Stimulated activated naive CD8-positive, alpha-beta T cell treated with anti-CD3 and anti-CD28 coated beads, Interleukin-15, amount 100 ng/mL, for 72 hours (primary cell): ENCODE data around the gene SCAMP3.
A peak's percentile ranks its signal among the peaks of the same experiment; 100 is the strongest.

Source experiments
- ATAC-seq: fragments of 150-1000 bp; cut with Tn5 transposase; 2 replicates; pipeline ENCODE4 v1.10.0; 2021; ENCODE audit warnings: mild to moderate bottlenecking, moderate library complexity
- DNase-seq, 2 donors: peaks; one replicate each; pipeline ENCODE4 v3.0.0; 2021 to 2022
- H3K27ac Mint-ChIP-seq, 2 donors: one replicate each; pipeline ENCODE4 v1.8.0; 2022; ENCODE audit warnings: mild to moderate bottlenecking in 2 of 2, mixed read lengths in 2 of 2, moderate library complexity in 2 of 2
- H3K27me3 Mint-ChIP-seq: one replicate; pipeline ENCODE4 v1.8.0; 2022; ENCODE audit warnings: mixed read lengths
- H3K4me1 Mint-ChIP-seq: one replicate; pipeline ENCODE4 v1.8.0; 2022; ENCODE audit warnings: mild to moderate bottlenecking, mixed read lengths
- H3K4me3 Mint-ChIP-seq, 2 donors: one replicate each; pipeline ENCODE4 v1.8.0; 2022; ENCODE audit warnings: mild to moderate bottlenecking in 2 of 2, mixed read lengths in 2 of 2, moderate library complexity in 1 of 2
- H3K9me3 Mint-ChIP-seq, 2 donors: one replicate each; pipeline ENCODE4 v1.8.0; 2022; ENCODE audit warnings: mixed read lengths in 2 of 2

Gene SCAMP3

GRCh38 chr1:155261852-155262673 lies at the start of gene SCAMP3:
Gene SCAMP3 (minus strand): TSS chr1:155262360. CDS start chr1:155262151, 209 bp downstream.
- Mint-ChIP-seq H3K27ac (peak within 1 kb of the TSS; percentile 97), H3K27me3 (no peaks in the 10 kb centered on the region), H3K4me1 (peaks cover 39% of the 10 kb centered on the region), H3K9me3 (no peaks in the 10 kb centered on the region), H3K4me3 (peak within 1 kb of the TSS; percentile 91 to 98)
- ATAC-seq = peak; percentile 96
- peak; percentile 79 to 91 for DNase-seq

- ATAC-seq (no peak), DNase-seq (no peak)
- Mint-ChIP-seq H3K4me1 (peaks cover 41% of the 10 kb centered on the region), H3K4me3 (peak overlapping the region; percentile 98), H3K27me3 (no peaks in the 10 kb centered on the region), H3K27ac (peak overlapping the region; percentile 97 to 98), H3K9me3 (no peaks in the 10 kb centered on the region)
Measured at GRCh38 chr1:155309423-155310021, 47.4 kb upstream of the SCAMP3 start.

DNA sequence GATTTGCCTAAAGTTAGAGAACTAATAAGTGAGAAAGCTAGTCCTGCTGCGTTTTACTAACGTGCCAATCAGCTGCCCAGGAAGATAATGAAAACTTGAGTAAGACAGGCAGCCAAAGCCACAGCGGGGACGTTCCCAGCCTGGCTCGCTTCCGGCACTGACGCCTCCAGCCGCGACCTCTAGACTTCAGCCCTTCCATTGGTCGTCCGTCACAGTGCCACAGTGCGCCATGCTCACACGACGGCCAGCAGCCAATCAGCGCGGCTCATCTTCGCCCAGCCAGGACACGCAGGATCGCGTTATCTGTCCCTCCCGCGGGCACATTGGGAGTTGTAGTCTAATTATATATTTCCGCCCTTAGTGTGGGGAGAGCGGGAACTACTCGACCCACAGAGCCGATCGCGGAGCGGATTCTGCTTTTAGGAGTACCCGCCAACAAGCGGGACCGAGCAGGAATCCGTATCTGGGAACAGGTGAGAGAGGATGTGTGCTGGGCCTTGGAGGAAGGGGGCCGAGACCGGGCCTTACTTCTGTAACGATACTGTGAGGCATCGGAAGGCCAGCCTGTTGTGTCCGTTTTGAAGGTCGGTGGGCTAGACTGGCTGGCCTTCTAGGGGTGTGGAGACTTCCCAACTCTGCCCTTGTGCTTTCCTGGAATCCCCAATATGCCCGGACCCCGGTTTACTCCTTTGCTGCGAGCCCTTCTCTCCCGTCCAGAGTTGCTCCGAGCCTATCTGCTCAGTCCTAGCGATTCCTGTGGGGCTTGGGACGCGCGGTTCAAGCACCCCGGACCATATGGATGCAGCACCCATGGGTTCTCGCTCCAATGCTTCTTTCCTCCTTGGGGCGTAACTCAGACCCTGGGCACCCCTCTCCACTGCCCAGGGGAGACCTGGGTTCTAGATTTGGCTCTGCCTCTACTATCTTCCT lies 46.6 kb upstream of the SCAMP3 start, which contains the start of gene FDPS:
FDPS (plus strand) TSS at position 374 of the 930 bp plus-strand sequence. CDS start 924 bp downstream, outside the sequence.
- H3K27ac Mint-ChIP-seq = peak within 1 kb of the TSS; percentile 97 to 98
- peak within 1 kb of the TSS; percentile 98 for H3K4me3 Mint-ChIP-seq
- ATAC-seq (peak; percentile 99), DNase-seq (peak; percentile 95 to 98)
- peaks cover 41% of the 10 kb centered on the region for H3K4me1 Mint-ChIP-seq
- H3K9me3 Mint-ChIP-seq = no peaks in the 10 kb centered on the region
- no peaks in the 10 kb centered on the region for H3K27me3 Mint-ChIP-seq

GRCh38 chr1:155307247-155307740 lies 45.1 kb upstream of the SCAMP3 start:
- ATAC-seq (no peak), DNase-seq (no peak)
- no peaks in the 10 kb centered on the region for H3K9me3 Mint-ChIP-seq
- peaks cover 30% of the 10 kb centered on the region for H3K4me1 Mint-ChIP-seq
- H3K4me3 Mint-ChIP-seq = peak overlapping the region; percentile 17 to 98
- H3K27ac Mint-ChIP-seq = no peak overlapping the region
- no peaks in the 10 kb centered on the region for H3K27me3 Mint-ChIP-seq

- H3K9me3 Mint-ChIP-seq = no peaks in the 10 kb centered on the region
- no peak overlapping the region for H3K27ac Mint-ChIP-seq
- ATAC-seq = no peak
- no peaks in the 10 kb centered on the region for H3K27me3 Mint-ChIP-seq
- no peak for DNase-seq
- H3K4me1 Mint-ChIP-seq = peaks cover 16% of the 10 kb centered on the region
- H3K4me3 Mint-ChIP-seq = no peak overlapping the region
Measured at GRCh38 chr1:155305881-155306391, 43.8 kb upstream of the SCAMP3 start.

- Mint-ChIP-seq H3K27ac (no peak overlapping the region), H3K4me3 (no peak overlapping the region), H3K9me3 (no peaks in the 10 kb centered on the region), H3K27me3 (no peaks in the 10 kb centered on the region), H3K4me1 (peaks cover 3% of the 10 kb centered on the region)
- no peak for ATAC-seq
- DNase-seq = no peak
Measured at GRCh38 chr1:155304558-155305063, 42.5 kb upstream of the SCAMP3 start.

DNA sequence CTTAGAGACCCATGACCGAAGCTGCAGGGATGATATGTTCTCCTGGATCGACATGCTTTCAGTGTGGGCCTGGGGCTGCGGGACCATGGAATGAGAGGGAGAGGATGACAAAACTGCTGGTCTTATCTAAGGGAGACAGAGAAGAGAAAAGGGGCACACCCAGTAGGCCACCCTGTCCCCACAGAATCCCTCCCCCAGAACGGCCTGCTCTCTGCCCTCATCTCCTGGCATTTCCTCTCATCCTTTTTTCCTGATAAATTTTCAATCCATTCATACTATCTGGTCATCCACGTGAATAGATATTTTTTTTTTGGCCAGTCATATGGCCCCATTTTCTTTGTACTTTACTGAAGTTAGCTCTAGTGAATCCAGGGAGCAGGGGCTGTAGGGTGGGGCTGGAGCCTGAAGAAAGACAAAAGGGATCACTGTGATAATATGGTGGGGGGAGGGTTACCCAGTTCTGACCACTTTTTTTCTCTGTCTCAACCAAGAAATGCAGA lies 39.2 kb upstream of the SCAMP3 start, which contains the start of gene PKLR:
PKLR (minus strand) TSS at position 97 of the 500 bp plus-strand sequence; CDS start at position 54, 43 bp downstream.
- no peak for DNase-seq
- Mint-ChIP-seq H3K4me1 (no peaks in the 10 kb centered on the region), H3K27me3 (peaks cover 13% of the 10 kb centered on the region), H3K4me3 (no peak within 1 kb of the TSS), H3K27ac (no peak within 1 kb of the TSS), H3K9me3 (no peaks in the 10 kb centered on the region)
- no peak for ATAC-seq

- Mint-ChIP-seq H3K4me1 (no peaks in the 10 kb centered on the region), H3K27ac (no peak overlapping the region), H3K4me3 (no peak overlapping the region), H3K27me3 (peaks cover 20% of the 10 kb centered on the region), H3K9me3 (no peaks in the 10 kb centered on the region)
- ATAC-seq (no peak), DNase-seq (no peak)
Measured at GRCh38 chr1:155300553-155301329, 38.6 kb upstream of the SCAMP3 start.

DNA sequence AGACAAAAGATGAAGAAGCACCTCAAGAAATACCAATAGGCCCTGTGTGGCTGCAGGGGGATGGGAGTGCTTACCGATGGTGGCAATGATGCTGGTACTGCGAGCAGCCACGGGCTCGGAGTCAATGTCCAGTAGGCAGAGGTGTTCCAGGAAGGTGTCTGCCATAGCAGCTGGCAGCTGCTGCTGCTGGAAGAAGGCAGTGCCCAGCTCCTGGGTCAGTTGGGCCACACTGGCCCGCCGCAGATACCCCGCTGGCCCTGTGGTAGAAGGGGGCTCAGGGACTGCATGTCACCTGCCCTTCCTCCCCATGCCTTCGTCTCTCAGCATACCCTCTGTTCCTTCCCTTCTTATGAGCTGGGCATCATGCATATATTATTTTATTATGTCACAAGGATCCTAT lies 37.9 kb upstream of the SCAMP3 start:
- Mint-ChIP-seq H3K27me3 (peaks cover 27% of the 10 kb centered on the region), H3K9me3 (no peaks in the 10 kb centered on the region), H3K27ac (no peak overlapping the region), H3K4me3 (no peak overlapping the region), H3K4me1 (peaks cover 1% of the 10 kb centered on the region)
- no peak for DNase-seq
- ATAC-seq = no peak

DNA sequence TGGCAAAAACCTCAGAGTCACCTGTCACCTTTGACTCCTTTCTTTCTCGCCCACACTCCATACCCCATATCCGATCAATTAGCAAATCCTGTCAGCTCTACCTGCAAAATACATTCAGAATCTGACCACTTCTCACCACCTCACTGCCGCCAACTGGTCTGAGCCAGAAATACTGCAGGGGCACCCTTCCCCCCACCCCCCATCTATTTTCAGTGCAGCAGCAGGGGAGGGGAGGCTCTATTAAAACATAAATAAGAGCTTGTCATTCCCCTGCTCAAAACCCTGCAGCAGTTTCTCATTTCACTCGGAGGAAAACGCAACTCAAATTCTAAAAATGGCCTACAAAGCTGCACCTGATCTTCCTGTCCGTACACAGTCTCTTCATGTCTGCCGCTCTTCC lies 35.2 kb upstream of the SCAMP3 start:
- Mint-ChIP-seq H3K27me3 (peaks cover 50% of the 10 kb centered on the region), H3K4me3 (no peak overlapping the region), H3K4me1 (peaks cover 8% of the 10 kb centered on the region), H3K27ac (no peak overlapping the region), H3K9me3 (no peaks in the 10 kb centered on the region)
- DNase-seq = no peak
- no peak for ATAC-seq

GRCh38 chr1:155296661-155297060 lies 34.5 kb upstream of the SCAMP3 start:
- ATAC-seq = no peak

DNA sequence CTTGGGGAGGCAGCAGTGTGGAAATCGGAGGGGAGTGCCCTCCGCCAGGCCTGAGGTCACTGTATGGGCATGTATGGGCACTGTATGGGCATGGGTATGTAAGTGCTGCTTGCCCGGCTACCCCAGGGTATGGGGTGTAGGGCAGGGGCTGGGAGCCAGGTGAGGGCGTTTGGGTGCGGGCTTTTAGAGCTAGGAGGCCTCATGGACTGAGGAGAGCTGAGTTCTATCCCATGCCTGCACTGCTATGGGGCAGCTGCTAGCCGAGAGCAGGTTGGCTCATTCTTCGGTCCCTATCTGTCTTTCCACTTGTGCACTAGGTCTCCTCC lies 33.7 kb upstream of the SCAMP3 start:
- Mint-ChIP-seq H3K27ac (no peak overlapping the region), H3K9me3 (no peaks in the 10 kb centered on the region), H3K4me3 (peak overlapping the region in 1 of 2 donors; percentile 16), H3K4me1 (peaks cover 8% of the 10 kb centered on the region), H3K27me3 (peaks cover 59% of the 10 kb centered on the region)
- DNase-seq (no peak), ATAC-seq (no peak)

More at GRCh38 chr1:155296661-155297060, 34.5 kb upstream of the SCAMP3 start:
- Mint-ChIP-seq H3K27me3 (peaks cover 55% of the 10 kb centered on the region), H3K4me3 (no peak overlapping the region), H3K27ac (peak overlapping the region in 1 of 2 donors; percentile 2), H3K4me1 (peaks cover 8% of the 10 kb centered on the region), H3K9me3 (no peaks in the 10 kb centered on the region)
- DNase-seq = no peak

DNA sequence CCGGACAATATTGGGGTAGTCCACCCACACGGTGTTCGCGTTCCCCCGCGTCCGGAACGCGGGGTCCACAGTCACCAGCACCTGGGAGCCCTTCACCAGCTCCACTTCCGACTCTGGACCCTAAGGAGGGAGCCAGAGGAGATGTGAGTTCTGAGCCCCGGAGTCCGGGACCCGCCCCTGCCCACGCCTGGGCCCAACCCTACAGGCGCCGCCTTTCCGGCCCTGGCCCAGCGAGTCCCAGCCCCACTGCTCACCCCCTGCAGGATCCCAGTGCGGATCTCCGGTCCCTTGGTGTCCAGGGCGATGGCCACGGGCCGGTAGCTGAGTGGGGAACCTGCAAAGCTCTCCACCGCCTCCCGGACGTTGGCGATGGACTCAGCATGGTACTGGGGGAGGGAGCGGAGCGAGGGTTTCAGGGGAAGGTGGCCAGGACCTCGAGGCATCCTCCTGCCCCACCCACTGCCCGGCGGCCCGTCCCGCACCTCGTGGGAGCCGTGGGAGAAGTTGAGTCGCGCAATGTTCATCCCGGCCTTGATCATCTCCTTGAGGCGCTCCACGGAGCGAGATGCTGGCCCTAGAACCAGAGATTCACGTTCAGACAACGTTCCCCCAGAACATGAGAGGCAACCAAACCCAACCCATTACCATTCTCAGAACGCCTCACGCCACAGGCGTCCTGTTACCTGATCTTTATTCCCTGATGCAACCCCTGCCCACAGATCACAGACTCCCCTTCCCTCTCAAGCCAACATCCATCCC lies 33.2 kb upstream of the SCAMP3 start:
- Mint-ChIP-seq H3K9me3 (no peaks in the 10 kb centered on the region), H3K27me3 (peaks cover 61% of the 10 kb centered on the region), H3K4me1 (peaks cover 8% of the 10 kb centered on the region), H3K27ac (no peak overlapping the region), H3K4me3 (peak overlapping the region in 1 of 2 donors; percentile 16)
- DNase-seq (no peak), ATAC-seq (peak; percentile 43)
